SU-DHL-6 (cell line): Measurements from ENCODE around the gene VDAC2.

Source experiments
- H2AFZ ChIP-seq: fragments of 200-600 bp; sonication (generic); 2 replicates; pipeline ENCODE4 v1.6.1; 2014; ENCODE audit warnings: low read depth, mild to moderate bottlenecking, moderate library complexity, mixed read lengths, antibody characterized with exemption, low read length; ENCODE audit not compliant: severe bottlenecking
- H3F3A ChIP-seq: fragments of 200-600 bp; shearing (Covaris generic); 2 replicates; pipeline ENCODE4 v1.6.0; 2016; ENCODE audit warnings: antibody characterized with exemption, mild to moderate bottlenecking; ENCODE audit not compliant: insufficient read depth
- H3K27ac ChIP-seq: fragments of 200-600 bp; sonication (generic); 2 replicates; pipeline ENCODE4 v1.5.1; 2016; ENCODE audit warnings: low read depth, mild to moderate bottlenecking, low read length, moderate library complexity, mixed read lengths
- H3K27me3 ChIP-seq: fragments of 200-600 bp; sonication (generic), shearing (Covaris generic); 2 replicates; pipeline ENCODE4 v1.6.0; 2014; ENCODE audit warnings: mild to moderate bottlenecking, low read length
- H3K36me3 ChIP-seq: fragments of 200-600 bp; sonication (generic); 2 replicates; pipeline ENCODE4 v1.6.1; 2014; ENCODE audit warnings: mild to moderate bottlenecking, low read length, mixed read lengths
- H3K4me2 ChIP-seq: fragments of 300-600, 200-600 bp; shearing (Covaris generic), sonication (generic); 2 replicates; pipeline ENCODE4 v1.6.0; 2014; ENCODE audit warnings: low read length, low read depth, mild to moderate bottlenecking; ENCODE audit not compliant: poor library complexity, severe bottlenecking
- H3K4me3 ChIP-seq: fragments of 200-600 bp; sonication (generic); 2 replicates; pipeline ENCODE4 v1.5.1; 2014; ENCODE audit warnings: antibody characterized with exemption, low read length, mild to moderate bottlenecking, mixed read lengths; ENCODE audit not compliant: insufficient read depth, poor library complexity, severe bottlenecking
- H3K79me2 ChIP-seq: fragments of 200-600 bp; sonication (generic); 2 replicates; pipeline ENCODE4 v1.6.1; 2014; ENCODE audit warnings: mild to moderate bottlenecking, low read length, moderate library complexity; ENCODE audit not compliant: insufficient read depth
- H3K9ac ChIP-seq: fragments of 200-600 bp; sonication (generic); 2 replicates; pipeline ENCODE4 v1.7.0; 2014; ENCODE audit warnings: mild to moderate bottlenecking, low read length
- H3K9me2 ChIP-seq: fragments of 200-600 bp; sonication (generic); replicated peaks from 2 replicates; pipeline ENCODE4 v1.6.1; 2014; ENCODE audit warnings: low read length; ENCODE audit not compliant: insufficient read depth
- H3K9me3 ChIP-seq: fragments of 200-600 bp; sonication (generic); 2 replicates; pipeline ENCODE4 v1.6.1; 2014; ENCODE audit warnings: low read length, mixed read lengths; ENCODE audit not compliant: insufficient read depth
- H4K20me1 ChIP-seq: fragments of 200-600 bp; sonication (generic); 2 replicates; pipeline ENCODE4 v1.6.1; 2014; ENCODE audit warnings: low read depth, mild to moderate bottlenecking, antibody characterized with exemption, low read length, moderate library complexity, mixed read lengths
- EZH2phosphoT487 ChIP-seq: fragments of 200-600 bp; sonication (generic), shearing (Covaris generic); conservative IDR thresholded peaks from 2 replicates; pipeline ENCODE4 v1.6.1; 2018; ENCODE audit warnings: mild to moderate bottlenecking, antibody characterized with exemption, low read length, moderate library complexity, mixed read lengths
- TF ChIP-seq, protein P1 (sequence below): fragments of 200-600 bp; sonication (generic); IDR thresholded peaks from one replicate; pipeline ENCODE4 v1.5.1; 2017; ENCODE audit warnings: antibody characterized with exemption, mild to moderate bottlenecking, low read length, moderate library complexity; ENCODE audit not compliant: insufficient read depth, poor library complexity, severe bottlenecking

VDAC2 gene

GRCh38 chr10:75265856-75266255 is 55.3 kb downstream of the VDAC2 start:
- no peaks in the 10 kb centered on the region for H3K9me3 ChIP-seq
- TF ChIP-seq, protein P1, sequence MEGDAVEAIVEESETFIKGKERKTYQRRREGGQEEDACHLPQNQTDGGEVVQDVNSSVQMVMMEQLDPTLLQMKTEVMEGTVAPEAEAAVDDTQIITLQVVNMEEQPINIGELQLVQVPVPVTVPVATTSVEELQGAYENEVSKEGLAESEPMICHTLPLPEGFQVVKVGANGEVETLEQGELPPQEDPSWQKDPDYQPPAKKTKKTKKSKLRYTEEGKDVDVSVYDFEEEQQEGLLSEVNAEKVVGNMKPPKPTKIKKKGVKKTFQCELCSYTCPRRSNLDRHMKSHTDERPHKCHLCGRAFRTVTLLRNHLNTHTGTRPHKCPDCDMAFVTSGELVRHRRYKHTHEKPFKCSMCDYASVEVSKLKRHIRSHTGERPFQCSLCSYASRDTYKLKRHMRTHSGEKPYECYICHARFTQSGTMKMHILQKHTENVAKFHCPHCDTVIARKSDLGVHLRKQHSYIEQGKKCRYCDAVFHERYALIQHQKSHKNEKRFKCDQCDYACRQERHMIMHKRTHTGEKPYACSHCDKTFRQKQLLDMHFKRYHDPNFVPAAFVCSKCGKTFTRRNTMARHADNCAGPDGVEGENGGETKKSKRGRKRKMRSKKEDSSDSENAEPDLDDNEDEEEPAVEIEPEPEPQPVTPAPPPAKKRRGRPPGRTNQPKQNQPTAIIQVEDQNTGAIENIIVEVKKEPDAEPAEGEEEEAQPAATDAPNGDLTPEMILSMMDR, result no peak
- H3K4me2 ChIP-seq, result no peak overlapping the region
- H4K20me1 ChIP-seq, result no peaks in the 10 kb centered on the region
- no peak overlapping the region for H3K4me3 ChIP-seq
- H3K36me3 ChIP-seq, result no peaks in the 10 kb centered on the region
- no peaks in the 10 kb centered on the region for H3K9me2 ChIP-seq
- no peak overlapping the region for H3K9ac ChIP-seq
- no peaks in the 10 kb centered on the region for H3K27me3 ChIP-seq
- no peaks in the 10 kb centered on the region for H3K79me2 ChIP-seq
- H2AFZ ChIP-seq, result no peak overlapping the region
- no peaks in the 10 kb centered on the region for H3F3A ChIP-seq
- H3K27ac ChIP-seq, result no peak overlapping the region

GRCh38 chr10:75266945-75267344 is 56.3 kb downstream of the VDAC2 start:
- Histone ChIP-seq H3K9me2 (no peaks in the 10 kb centered on the region), H3K27ac (no peak overlapping the region), H3F3A (no peaks in the 10 kb centered on the region), H3K27me3 (no peaks in the 10 kb centered on the region), H3K36me3 (no peaks in the 10 kb centered on the region), H3K4me2 (no peak overlapping the region), H2AFZ (no peak overlapping the region), H3K79me2 (no peaks in the 10 kb centered on the region), H3K9me3 (no peaks in the 10 kb centered on the region), H3K4me3 (no peak overlapping the region), H3K9ac (no peak overlapping the region), H4K20me1 (no peaks in the 10 kb centered on the region)
- TF ChIP-seq EZH2phosphoT487, result no peak
- TF ChIP-seq, protein P1, result no peak

DNA sequence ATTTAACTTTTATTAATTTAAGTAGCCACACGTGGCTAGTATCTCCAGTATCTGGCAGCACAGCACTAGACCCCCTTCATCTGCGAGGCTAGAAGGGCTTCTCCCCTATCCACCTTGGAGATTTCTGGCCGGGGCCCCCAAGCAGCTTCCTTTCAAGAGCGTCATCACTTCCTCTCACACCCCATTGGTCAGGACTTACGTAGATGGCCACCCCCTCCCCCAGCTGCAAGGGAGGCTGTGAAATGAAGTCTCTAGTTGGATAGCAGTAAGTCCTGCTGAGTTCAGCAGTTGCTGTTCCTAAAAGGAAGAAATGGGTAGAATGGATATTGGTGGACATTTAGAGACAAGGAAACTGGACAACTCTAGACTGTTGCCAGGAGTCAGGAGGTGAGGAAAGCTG is 59.0 kb downstream of the VDAC2 start:
- Histone ChIP-seq H3K9ac (no peak overlapping the region), H3K27me3 (no peaks in the 10 kb centered on the region), H3F3A (no peaks in the 10 kb centered on the region), H3K9me2 (no peaks in the 10 kb centered on the region), H3K4me2 (no peak overlapping the region), H3K4me3 (no peak overlapping the region), H3K9me3 (no peaks in the 10 kb centered on the region), H3K27ac (no peak overlapping the region), H3K36me3 (no peaks in the 10 kb centered on the region), H2AFZ (no peak overlapping the region), H3K79me2 (no peaks in the 10 kb centered on the region), H4K20me1 (no peaks in the 10 kb centered on the region)
- TF ChIP-seq, protein P1, result no peak
- no peak for TF ChIP-seq EZH2phosphoT487

GRCh38 chr10:75272094-75272493 is 61.5 kb downstream of the VDAC2 start:
- Histone ChIP-seq H3K9me3 (no peaks in the 10 kb centered on the region), H4K20me1 (no peaks in the 10 kb centered on the region), H3K27me3 (no peaks in the 10 kb centered on the region), H2AFZ (no peak overlapping the region), H3K9me2 (no peaks in the 10 kb centered on the region), H3K79me2 (no peaks in the 10 kb centered on the region), H3K4me3 (no peak overlapping the region), H3K4me2 (no peak overlapping the region), H3F3A (no peaks in the 10 kb centered on the region), H3K9ac (no peak overlapping the region), H3K36me3 (no peaks in the 10 kb centered on the region), H3K27ac (no peak overlapping the region)
- TF ChIP-seq, protein P1, result no peak
- no peak for TF ChIP-seq EZH2phosphoT487
